HepG2 (cell line): Measurements from ENCODE around the gene IGDCC3. TPM values are rescaled to one million over a fixed set of nuclear protein-coding genes. Genes with fewer than 3 reads are reported as not detected.

ENCODE experiments used
- EED ChIP-seq: sonication (generic); formaldehyde crosslinking; IDR thresholded peaks from 2 replicates; pipeline ENCODE4 v1.5.0; 2020; ENCODE audit warnings: mild to moderate bottlenecking, missing genetic modification reagents
- HIVEP1 ChIP-seq: sonication (generic); formaldehyde crosslinking; IDR thresholded peaks from 2 replicates; pipeline ENCODE4 v1.4.0; 2020; ENCODE audit warnings: mild to moderate bottlenecking, missing genetic modification reagents
- IRX3 ChIP-seq: sonication (generic); formaldehyde crosslinking; IDR thresholded peaks from 2 replicates; pipeline ENCODE4 v1.8.1; 2023; ENCODE audit warnings: mild to moderate bottlenecking, low read depth, missing genetic modification reagents, borderline replicate concordance
- SETDB1 ChIP-seq: sonication (generic); formaldehyde crosslinking; IDR thresholded peaks from 2 replicates; pipeline ENCODE4 v1.5.1; 2020; ENCODE audit warnings: missing genetic modification reagents, mild to moderate bottlenecking, borderline replicate concordance
- ZNF660 ChIP-seq: sonication (generic); formaldehyde crosslinking; IDR thresholded peaks from 2 replicates; pipeline ENCODE4 v1.5.1; 2020; ENCODE audit warnings: mild to moderate bottlenecking, low read depth, missing genetic modification reagents, borderline replicate concordance
- polyA plus RNA-seq, 8 experiments: library from polyadenylated mRNA; depleted of rRNA in 3 of 8; stranded (reverse) in 7 of 8; unstranded in 1 of 8; fragments of >200 nt; fragmentation: Illumina TruSeq in 4 of 8; extraction: Trizol in 4 of 8; gene quantifications; 2 replicates each; pipeline versions ENCODE4 v1.2.1 to v1.2.3, GENCODE V29; 2011 to 2016; ENCODE audit warnings: low read depth in 4 of 8, missing spikeins in 1 of 8, mixed read lengths in 1 of 8; ENCODE audit not compliant: insufficient read depth in 1 of 8
- total RNA-seq, 5 experiments: library from RNA; depleted of rRNA; stranded (reverse); fragments of >200 nt; fragmentation: Illumina TruSeq; extraction: Trizol; gene quantifications; 2 replicates each; pipeline ENCODE4 v1.2.3, GENCODE V29; 2016; ENCODE audit warnings: low read depth in 1 of 5
- TF ChIP-seq, protein P1 (sequence below): sonication (generic); formaldehyde crosslinking; IDR thresholded peaks from 2 replicates; pipeline ENCODE4; 2020; ENCODE audit warnings: missing genetic modification reagents, mild to moderate bottlenecking, borderline replicate concordance
- TF ChIP-seq, protein P2 (sequence below): sonication (generic); formaldehyde crosslinking; IDR thresholded peaks from 2 replicates; pipeline ENCODE4 v1.8.1; 2022; ENCODE audit warnings: mild to moderate bottlenecking, missing genetic modification reagents
- TF ChIP-seq, protein P3 (sequence below): sonication (generic); formaldehyde crosslinking; IDR thresholded peaks from 2 replicates; pipeline ENCODE4 v1.4.0; 2020; ENCODE audit warnings: missing genetic modification reagents
- TF ChIP-seq, protein P4 (sequence below): sonication (generic); formaldehyde crosslinking; IDR thresholded peaks from 2 replicates; pipeline ENCODE4 v1.4.0; 2020; ENCODE audit warnings: mild to moderate bottlenecking, missing genetic modification reagents, borderline replicate concordance

IGDCC3 gene
- total and polyA plus RNA-seq, 2 of the 13 experiments (the other 11 are each of a cell fraction or from before 2014, with no cell fraction given), result 30.1 to 51.8 TPM

DNA sequence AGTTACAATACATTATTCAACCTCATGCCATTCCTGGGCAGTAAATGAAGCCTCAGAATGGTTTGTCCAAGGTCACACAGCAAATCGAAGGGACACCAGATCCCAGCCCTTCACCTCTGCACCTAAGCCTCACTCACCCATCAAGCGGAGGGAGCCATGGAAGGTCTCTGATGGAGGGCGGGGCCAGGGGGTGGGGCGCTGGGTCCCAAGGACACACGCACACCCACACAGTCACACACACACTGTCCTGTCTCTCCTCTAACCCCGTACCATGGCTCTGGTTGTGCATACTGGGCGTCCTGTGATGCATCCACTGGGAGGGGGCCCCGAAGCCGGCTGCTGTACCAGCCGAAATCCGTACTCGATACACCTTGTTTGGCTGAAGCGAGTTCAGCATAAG, 15.3 kb upstream of the IGDCC3 start (continued):
- TF ChIP-seq, protein P1, sequence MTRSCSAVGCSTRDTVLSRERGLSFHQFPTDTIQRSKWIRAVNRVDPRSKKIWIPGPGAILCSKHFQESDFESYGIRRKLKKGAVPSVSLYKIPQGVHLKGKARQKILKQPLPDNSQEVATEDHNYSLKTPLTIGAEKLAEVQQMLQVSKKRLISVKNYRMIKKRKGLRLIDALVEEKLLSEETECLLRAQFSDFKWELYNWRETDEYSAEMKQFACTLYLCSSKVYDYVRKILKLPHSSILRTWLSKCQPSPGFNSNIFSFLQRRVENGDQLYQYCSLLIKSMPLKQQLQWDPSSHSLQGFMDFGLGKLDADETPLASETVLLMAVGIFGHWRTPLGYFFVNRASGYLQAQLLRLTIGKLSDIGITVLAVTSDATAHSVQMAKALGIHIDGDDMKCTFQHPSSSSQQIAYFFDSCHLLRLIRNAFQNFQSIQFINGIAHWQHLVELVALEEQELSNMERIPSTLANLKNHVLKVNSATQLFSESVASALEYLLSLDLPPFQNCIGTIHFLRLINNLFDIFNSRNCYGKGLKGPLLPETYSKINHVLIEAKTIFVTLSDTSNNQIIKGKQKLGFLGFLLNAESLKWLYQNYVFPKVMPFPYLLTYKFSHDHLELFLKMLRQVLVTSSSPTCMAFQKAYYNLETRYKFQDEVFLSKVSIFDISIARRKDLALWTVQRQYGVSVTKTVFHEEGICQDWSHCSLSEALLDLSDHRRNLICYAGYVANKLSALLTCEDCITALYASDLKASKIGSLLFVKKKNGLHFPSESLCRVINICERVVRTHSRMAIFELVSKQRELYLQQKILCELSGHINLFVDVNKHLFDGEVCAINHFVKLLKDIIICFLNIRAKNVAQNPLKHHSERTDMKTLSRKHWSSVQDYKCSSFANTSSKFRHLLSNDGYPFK (CRISPR knock-in tag), result no peak
- TF ChIP-seq EED (no peak), ZNF660 (CRISPR knock-in tag) (no peak), IRX3 (no peak), SETDB1 (CRISPR knock-in tag) (no peak), HIVEP1 (CRISPR knock-in tag) (no peak)
- TF ChIP-seq, protein P2, sequence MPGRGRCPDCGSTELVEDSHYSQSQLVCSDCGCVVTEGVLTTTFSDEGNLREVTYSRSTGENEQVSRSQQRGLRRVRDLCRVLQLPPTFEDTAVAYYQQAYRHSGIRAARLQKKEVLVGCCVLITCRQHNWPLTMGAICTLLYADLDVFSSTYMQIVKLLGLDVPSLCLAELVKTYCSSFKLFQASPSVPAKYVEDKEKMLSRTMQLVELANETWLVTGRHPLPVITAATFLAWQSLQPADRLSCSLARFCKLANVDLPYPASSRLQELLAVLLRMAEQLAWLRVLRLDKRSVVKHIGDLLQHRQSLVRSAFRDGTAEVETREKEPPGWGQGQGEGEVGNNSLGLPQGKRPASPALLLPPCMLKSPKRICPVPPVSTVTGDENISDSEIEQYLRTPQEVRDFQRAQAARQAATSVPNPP, result no peak
- TF ChIP-seq, protein P3, sequence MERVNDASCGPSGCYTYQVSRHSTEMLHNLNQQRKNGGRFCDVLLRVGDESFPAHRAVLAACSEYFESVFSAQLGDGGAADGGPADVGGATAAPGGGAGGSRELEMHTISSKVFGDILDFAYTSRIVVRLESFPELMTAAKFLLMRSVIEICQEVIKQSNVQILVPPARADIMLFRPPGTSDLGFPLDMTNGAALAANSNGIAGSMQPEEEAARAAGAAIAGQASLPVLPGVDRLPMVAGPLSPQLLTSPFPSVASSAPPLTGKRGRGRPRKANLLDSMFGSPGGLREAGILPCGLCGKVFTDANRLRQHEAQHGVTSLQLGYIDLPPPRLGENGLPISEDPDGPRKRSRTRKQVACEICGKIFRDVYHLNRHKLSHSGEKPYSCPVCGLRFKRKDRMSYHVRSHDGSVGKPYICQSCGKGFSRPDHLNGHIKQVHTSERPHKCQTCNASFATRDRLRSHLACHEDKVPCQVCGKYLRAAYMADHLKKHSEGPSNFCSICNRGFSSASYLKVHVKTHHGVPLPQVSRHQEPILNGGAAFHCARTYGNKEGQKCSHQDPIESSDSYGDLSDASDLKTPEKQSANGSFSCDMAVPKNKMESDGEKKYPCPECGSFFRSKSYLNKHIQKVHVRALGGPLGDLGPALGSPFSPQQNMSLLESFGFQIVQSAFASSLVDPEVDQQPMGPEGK, result no peak
- TF ChIP-seq, protein P4, sequence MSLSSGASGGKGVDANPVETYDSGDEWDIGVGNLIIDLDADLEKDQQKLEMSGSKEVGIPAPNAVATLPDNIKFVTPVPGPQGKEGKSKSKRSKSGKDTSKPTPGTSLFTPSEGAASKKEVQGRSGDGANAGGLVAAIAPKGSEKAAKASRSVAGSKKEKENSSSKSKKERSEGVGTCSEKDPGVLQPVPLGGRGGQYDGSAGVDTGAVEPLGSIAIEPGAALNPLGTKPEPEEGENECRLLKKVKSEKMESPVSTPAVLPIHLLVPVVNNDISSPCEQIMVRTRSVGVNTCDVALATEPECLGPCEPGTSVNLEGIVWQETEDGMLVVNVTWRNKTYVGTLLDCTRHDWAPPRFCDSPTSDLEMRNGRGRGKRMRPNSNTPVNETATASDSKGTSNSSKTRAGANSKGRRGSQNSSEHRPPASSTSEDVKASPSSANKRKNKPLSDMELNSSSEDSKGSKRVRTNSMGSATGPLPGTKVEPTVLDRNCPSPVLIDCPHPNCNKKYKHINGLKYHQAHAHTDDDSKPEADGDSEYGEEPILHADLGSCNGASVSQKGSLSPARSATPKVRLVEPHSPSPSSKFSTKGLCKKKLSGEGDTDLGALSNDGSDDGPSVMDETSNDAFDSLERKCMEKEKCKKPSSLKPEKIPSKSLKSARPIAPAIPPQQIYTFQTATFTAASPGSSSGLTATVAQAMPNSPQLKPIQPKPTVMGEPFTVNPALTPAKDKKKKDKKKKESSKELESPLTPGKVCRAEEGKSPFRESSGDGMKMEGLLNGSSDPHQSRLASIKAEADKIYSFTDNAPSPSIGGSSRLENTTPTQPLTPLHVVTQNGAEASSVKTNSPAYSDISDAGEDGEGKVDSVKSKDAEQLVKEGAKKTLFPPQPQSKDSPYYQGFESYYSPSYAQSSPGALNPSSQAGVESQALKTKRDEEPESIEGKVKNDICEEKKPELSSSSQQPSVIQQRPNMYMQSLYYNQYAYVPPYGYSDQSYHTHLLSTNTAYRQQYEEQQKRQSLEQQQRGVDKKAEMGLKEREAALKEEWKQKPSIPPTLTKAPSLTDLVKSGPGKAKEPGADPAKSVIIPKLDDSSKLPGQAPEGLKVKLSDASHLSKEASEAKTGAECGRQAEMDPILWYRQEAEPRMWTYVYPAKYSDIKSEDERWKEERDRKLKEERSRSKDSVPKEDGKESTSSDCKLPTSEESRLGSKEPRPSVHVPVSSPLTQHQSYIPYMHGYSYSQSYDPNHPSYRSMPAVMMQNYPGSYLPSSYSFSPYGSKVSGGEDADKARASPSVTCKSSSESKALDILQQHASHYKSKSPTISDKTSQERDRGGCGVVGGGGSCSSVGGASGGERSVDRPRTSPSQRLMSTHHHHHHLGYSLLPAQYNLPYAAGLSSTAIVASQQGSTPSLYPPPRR (CRISPR knock-in tag), result no peak
